ENCODE results near the gene RFTN1. TPM values are rescaled to one million over a fixed set of nuclear protein-coding genes. Genes with fewer than 3 reads are reported as not detected.

RFTN1 gene
- total and polyA plus RNA-seq, 2 donors (not counting 3 experiments of a cell fraction or from before 2014, with no cell fraction given) = 40.3 to 43.3 TPM

DNA sequence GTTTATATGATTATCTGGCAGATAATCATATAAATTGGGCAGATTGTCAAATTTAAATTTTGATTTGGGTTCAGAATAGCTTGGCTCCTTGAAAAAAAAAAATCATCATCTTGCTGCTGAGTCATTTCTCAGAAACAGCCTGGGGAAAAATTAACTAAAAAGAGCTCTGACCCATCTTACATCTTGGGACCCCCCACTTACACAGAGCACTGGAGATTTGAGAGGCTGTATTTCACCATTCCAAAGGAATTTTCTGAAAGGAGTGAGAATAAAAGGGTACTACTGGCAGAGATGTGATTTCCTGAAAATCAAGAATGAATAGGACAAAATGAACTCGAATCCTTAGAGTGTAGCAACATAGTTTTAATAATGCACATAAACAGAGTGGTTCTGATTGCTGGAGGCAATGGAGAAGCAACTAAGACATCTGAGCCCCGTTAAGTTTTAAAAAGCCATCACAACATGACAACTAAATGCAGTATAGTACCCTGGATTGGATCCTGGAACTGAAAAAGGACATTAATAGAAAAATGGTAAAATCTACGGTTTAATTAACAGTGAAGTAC is 97.5 kb downstream of the RFTN1 start:
- BruUV-seq (replicated peaks) = no TSS peak
- no peaks in the 10 kb centered on the region for H3K79me2 ChIP-seq (ENCODE audit: control insufficient read depth, insufficient read depth, low read length)

More for the DNA sequence above, 97.5 kb downstream of the RFTN1 start:
- intact Hi-C loops (cut with micrococcal nuclease) (no loop called here), dilution Hi-C loops (cut with MboI; ENCODE audit: extremely low pct_ligation_motif_present, low sequenced_read_pairs) (no loop called here)
- no peak overlapping the region for H2AFZ ChIP-seq (ENCODE audit: low read depth, low read length)
- no peak overlapping the region for H3K27ac ChIP-seq (ENCODE audit: insufficient read depth, low read depth, low read length)
- no peaks in the 10 kb centered on the region for H3K9me3 ChIP-seq (replicated peaks; ENCODE audit: control insufficient read depth, insufficient read depth, low read length)
- no peaks in the 10 kb centered on the region for H3K27me3 ChIP-seq (ENCODE audit: control insufficient read depth in 2 of 2, insufficient read depth in 2 of 2, low read length in 2 of 2)
- CTCF ChIA-PET = interaction anchor here (1.1 kb wide), 1 partner anchor 125 kb away, joined by 3 read pairs; no protein-coding TSS in a partner anchor
- POLR2A ChIA-PET = no interaction called here
- H3K4me2 ChIP-seq (ENCODE audit: insufficient read depth, low read length) = no peak overlapping the region
- TF ChIP-seq, protein P1, sequence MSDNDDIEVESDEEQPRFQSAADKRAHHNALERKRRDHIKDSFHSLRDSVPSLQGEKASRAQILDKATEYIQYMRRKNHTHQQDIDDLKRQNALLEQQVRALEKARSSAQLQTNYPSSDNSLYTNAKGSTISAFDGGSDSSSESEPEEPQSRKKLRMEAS (IDR thresholded peaks at IDR 0.05; ENCODE audit: insufficient read depth, insufficient read length) = no peak
- TF ChIP-seq CTCF (IDR thresholded peaks at IDR 0.05; ENCODE audit: extremely low read depth in 1 of 2, insufficient read depth in 1 of 2, low read depth in 1 of 2, low read length in 2 of 2) = no peak
- H3K4me1 ChIP-seq (ENCODE audit: control insufficient read depth, extremely low read depth, insufficient read depth, low read length) = peaks cover 6% of the 10 kb centered on the region
- no peaks in the 10 kb centered on the region for H3K36me3 ChIP-seq (ENCODE audit: control insufficient read depth in 2 of 2, extremely low read depth in 1 of 2, insufficient read depth in 2 of 2, low read length in 2 of 2)
- H3K9me1 ChIP-seq (replicated peaks; ENCODE audit: control insufficient read depth, extremely low read depth, insufficient read depth, low read length) = no peaks in the 10 kb centered on the region
- FAIRE-seq = no peak
- H3K4me3 ChIP-seq (replicated peaks in 1 of 3; ENCODE audit: insufficient read depth in 1 of 3, low read depth in 1 of 3, low read length in 3 of 3) = no peak overlapping the region
- H4K20me1 ChIP-seq (replicated peaks; ENCODE audit: control insufficient read depth, extremely low read depth, insufficient read depth, low read length) = no peaks in the 10 kb centered on the region
- H3K9ac ChIP-seq (replicated peaks; ENCODE audit: extremely low read depth, insufficient read depth, low read length) = no peak overlapping the region
- DNase-seq (ENCODE audit: low read depth, low spot score) = no peak
